HG02610 (cell line): ENCODE measurements around the gene PAPPA.

Source experiments
- ATAC-seq: cut with Tn5 transposase; IDR thresholded peaks from one replicate; pipeline ENCODE4 v1.9.1; 2021; ENCODE audit warnings: mild to moderate bottlenecking, moderate library complexity; ENCODE audit not compliant: unreplicated experiment

Gene PAPPA

DNA sequence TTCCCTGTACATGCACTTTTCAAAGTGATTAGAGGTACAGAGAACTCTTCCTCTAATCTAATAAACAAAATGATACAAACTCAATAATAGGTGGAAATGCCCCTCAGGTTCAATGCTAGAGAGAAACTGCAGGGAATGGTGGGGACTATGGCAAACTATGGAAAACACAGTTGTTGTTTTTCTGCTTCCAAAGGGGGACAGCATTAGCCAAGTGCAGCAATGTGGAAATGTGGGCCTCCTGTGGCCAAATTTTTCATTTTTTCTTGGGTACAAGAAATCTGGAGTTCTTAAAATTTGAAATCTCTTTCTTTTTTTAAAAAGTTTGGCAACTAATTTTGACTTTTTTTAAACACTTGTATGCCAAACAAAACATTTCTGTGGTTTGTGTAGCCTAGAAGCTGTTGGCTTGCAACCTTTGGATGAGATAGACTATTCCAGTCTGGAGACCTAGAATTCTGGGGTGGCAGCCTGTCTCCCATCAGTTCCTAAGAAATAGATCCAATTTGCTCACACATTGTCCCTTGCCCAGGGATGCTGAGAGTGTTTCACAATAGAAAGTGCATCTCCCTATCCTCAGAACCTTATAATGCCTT is 218.6 kb downstream of the PAPPA start:
- ATAC-seq: no peak

DNA sequence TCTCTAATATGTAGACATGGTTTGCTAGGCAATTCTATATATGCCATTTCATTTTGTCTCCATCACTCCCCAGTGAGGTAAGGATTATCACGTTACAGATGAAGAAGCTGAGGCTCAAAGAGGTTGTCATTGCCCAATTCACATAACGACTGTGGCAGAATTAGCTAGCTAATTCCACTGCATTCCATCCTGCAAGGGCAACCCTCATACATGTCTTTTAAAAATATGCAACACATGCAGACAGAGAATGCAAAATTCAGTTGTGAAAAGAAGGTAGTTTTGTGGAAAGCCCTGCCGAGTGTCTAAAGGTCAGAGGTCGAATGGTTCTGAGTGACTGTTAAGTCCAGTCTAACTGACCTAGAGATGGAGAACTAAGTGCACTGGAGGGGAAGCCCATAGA is 219.2 kb downstream of the PAPPA start:
- no peak for ATAC-seq

DNA sequence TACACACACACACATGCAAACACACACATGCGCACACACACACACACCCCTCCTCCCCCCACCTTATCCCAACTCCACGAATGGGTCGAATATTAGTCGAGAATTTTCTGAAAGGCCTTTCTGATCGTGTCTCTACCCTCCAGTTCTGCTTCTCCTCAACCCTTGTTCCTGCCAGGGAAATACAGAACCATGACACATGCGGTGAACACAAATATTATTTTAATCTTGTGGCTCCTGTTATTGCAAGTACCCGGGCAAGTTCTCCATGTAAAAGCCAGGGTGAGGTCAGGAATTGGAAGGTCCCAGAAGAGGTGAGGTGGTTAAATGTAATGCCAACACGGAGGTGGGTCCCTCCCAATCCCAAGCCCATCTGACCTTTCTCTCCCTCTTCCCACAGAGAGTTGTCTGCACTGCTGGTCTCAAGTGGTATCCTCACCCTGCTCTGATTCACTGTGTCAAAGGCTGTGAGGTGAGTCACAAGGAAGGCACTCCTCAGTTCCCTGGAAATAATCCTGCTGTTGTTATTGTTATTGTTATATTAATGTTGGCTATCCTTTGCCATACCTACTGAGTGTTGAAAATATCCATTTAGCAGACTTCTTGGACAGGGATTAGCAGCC is 223.7 kb downstream of the PAPPA start:
- ATAC-seq: no peak

DNA sequence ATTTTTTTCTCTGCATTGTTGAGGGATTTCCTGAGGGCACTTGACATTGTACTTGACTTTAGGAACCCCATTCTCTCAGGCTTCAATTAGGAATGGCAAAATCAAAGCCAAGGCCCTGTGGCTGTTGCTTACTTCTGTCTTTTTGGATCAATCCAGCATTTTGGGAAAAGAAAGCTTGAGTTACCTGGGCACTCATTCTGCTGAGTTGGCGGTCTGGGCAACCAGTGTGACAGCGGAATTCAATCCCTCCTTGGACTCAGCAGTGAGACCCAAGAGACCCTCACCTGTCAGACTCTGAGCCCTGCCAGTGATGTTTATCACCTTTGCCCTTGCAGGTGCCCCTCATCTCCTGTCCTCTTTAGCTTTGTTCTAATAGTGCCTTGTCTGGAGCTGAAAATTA is 225.3 kb downstream of the PAPPA start:
- no peak for ATAC-seq

DNA sequence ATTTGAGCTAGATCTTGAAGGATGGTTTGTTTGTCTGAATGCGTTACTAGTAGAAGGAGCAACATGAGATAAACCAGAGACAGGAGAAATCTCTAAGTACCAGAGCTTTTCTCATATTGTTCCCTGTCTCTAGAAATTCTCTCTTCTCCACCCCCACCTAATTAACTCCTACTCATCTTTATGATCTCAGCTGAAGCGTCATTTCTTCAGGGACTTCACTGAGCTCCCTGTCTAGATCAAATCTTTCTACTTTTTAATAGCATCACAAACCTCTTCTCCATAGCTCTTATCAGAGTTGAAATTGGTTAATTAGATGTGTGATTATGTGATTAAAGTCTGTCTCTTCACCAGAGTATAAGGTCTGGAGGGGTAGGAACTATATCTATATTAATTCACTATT is 226.2 kb downstream of the PAPPA start:
- no peak for ATAC-seq

DNA sequence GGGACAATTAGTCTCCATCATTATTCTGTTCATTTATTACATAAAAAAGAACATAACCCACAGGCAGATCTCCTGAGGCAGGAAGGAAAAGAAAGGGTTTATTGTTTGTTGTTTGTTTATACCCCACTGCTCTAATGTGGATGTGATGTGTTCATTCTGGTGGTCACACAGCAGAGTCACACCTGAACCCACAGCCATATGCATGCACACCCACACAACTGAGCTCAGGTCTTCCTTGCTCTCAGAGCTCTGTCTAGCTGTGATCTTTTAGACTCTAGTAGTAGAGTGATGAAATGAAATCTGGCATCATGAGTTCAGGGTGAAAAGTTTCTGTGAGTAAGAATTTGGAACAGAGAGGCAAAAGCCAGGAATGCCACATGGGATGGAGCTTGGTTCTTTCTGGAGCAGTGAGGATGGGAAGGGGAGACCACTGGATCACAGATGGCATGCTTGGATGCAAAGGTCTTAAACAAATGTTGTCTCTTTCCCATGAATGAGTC is 227.0 kb downstream of the PAPPA start:
- ATAC-seq: no peak

DNA sequence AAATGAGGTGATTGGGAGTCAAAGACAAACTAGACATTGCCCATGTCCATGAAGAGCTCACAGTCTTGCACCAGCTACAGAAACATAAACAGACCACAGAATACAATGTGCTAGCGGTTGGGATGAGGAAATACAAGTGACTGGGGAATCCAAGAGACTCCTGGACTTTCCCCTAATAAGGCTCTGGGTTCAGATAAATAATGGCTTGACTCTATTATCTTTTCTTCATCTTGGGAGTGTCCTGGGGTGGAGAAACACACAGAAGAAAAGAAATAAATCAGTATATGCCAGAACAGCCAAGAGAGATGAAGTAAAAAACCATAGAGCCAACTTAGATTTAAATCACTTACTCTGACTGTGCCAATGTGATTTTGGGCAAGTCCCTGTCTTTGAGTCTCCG is 227.8 kb downstream of the PAPPA start:
- no peak for ATAC-seq

DNA sequence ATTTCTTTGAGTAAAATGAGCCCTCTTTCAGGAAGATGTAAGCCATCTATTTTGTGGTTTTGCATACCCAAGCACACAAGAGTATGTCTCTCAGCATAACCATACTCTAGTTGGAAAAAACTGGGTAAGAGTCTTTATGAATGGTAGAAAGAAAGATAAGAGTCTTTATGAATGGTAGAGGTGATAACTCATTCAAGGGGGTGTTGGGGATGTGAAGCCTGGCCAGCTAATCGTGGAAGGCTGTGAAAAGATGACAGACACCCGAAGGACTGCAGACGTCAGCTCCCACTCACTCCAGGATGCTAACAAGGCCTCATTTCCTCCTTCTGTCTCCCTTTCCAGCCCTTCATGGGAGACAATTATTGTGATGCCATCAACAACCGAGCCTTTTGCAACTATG is 228.5 kb downstream of the PAPPA start:
- ATAC-seq: no peak

DNA sequence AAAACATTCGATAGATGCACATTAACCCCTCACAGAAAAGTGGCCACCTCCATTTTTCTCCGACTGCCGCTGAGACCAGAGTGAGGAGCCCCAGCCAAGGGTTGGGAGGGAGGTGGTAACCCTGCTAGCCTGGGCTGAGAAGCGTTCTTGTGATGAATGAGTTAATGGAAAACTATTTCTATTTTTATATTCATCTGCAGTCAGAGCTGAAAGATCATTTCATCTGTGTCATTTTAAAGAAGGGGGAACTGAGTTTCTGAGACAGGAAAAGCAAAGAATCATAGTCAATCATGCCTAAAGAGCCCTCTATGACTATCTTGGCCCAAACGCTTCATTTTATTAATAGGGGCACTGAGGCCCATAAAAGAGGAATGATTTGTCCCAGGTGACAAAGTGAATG is 229.5 kb downstream of the PAPPA start:
- ATAC-seq: no peak

DNA sequence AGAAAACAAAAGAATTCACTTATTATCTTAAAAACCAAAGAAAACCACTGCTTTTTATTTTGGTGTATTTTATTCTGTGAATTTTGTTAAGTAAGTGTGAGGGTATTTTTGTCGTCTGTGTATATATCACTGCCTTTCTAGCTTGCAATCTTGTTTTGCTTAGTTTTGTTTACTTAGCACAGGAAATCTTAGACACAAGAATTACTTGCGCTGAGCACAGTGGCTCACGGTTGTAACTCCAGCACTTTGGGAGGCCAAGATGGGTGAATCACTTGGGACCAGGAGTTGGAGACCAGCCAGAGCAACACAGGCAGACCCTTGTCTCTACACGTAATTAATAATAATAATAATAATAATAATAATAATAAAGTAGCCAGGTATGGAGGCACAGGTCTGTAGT is 230.3 kb downstream of the PAPPA start:
- ATAC-seq: no peak

DNA sequence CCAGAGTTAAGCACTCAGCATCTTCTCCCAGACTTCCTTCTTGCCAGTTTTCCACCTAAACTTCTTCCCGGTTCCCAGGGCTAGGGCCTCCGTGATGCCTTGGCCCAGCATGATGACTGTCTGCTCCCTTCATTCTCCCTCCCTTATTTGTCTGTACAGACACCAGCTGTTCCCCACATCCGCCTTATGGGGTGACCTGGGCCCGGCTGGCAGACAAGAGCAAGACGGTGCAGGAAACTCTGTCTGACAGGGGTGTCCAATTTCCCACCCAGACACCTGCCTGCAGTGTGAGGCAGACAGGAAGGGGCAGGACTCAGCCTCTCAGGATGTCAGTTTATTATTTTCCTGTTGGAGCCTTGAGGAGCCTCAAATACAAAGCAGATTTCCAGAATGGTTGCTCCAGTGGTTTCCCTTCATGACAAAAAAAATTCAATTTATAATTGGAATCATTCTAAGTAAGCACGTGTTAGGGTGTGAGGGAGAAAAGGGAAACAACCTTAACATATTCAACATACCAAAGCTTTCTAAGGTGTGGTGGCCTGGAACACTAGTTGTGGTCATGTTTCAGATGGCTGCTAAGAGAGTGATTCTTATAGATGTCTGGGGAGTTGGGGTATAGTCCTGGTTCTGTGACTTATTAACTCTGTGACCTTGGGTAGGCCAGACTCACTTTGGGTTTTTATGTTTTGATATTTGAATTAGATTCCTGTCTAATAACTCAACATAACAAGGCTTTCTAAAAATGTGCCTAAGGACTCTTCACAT is 234.5 kb downstream of the PAPPA start:
- ATAC-seq: no peak

DNA sequence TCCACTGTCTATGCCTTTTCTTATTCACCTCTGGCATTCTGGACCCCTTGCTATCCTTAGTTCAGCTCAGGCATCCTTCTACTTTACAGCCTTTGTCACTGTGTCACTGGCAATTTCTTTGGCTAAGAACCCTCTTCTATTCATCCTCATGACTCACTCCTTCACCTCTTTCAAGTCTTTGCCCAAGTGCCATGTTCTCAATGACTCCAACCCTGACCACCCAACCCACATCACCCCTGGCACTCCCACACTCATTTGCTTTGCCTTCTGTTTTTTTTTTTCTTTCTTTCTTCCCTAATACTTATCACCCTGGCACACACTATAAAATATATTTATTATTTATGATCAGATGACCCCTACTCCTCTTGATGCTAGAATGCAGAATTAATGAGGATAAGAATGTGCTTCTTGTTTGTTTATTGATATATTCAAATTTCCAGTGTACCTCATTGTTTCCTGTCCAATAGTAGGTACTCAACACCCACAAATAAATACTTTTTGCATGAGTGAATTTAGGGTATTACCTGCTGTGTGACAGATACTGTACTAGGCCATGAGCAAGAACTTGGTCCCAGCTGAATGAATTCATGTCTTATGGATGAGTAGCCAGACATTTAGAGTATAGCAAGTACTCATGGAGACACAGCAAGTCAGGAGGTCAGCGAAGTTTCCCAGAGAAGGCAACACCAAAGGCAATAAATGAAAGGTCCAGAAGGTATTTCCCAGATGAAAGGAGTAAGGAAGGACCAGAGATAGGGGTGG is 236.1 kb downstream of the PAPPA start:
- no peak for ATAC-seq

DNA sequence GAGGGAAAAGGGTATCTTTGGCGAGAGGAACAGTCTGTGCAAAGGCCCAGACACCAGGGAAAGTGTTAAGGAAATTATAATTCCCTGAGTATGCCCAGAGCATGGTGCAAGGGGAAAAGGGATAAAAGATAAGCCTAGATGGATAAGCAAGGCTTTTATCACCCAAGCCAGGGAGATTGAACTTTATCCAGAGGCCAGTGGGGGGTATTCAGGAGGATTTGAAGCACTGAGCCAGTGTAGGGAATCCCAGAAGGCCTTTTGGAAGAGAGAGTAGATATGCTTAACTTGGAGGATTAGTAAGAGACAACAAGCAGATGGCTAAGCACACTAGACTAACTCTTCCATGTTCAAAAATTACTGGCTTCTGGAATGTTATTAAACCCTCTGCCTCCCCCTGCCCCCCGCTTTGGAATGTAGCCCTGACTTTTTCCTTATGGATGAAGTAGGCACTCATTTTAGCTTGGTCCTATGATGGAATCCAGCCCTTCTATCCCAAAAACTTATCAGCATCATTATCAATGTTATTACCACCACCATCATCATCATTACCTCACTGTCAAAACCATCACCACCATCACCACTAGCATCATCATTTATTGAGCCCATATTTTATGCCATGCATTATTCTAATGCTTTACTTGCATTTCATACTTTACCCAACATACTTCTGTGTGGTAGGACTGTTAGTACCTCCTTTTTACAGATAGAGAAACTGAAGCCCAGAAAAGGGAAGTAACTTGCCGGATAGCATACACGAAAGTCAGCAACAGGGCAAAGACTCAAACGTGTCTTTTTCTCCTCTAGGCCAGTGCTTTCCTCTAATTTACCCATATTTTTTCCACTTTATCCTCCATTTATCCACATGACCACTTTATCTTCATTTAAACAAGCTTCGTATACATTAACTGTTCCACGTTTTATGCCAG is 237.0 kb downstream of the PAPPA start:
- ATAC-seq: no peak

DNA sequence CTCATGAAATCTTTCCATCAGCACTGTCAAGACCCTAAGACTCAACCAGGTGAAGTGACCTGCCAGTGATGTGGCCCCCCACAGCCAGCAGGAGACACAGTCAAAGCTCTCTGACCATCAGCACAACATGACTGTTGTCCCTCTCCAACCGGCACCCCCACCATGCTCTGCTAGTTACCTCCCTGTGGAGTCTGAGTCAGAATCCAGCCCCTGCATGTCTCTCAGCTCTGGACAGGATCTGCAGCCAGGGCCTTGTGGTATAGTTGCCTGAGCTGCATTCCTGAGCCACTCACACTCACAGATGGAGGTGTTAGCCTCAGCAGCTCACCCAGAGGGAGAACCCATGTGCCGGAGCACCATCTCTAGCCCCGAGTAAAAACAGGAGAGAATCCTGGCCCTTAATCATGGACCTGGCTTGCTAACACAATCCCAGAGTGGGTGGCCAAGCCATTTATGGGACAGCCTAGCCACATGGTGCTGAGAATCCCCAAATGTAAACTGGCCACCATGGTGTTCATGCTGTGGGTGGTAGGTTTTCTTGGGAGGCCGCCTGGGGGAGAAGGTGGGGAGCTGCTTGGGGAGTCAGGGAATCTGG is 237.8 kb downstream of the PAPPA start:
- ATAC-seq: no peak

DNA sequence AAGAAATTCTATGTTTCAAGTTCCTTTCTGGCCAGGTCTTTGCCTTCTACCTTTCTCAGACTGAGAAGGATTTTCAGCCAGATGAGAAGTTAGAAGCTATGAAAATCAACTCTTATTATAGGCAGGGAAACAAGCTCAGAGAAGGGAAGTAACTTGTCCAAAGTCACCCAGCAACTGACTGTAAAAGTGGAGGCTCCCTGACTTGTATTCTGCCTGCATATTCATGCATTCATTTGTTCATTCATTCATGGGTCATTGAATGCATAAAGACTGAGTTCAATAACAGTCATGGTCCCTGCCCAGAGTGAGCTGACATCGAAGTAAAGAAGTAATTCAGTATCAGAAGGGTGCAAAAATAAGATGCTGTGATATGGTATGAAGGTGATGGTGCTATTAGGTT is 239.6 kb downstream of the PAPPA start:
- no peak for ATAC-seq

DNA sequence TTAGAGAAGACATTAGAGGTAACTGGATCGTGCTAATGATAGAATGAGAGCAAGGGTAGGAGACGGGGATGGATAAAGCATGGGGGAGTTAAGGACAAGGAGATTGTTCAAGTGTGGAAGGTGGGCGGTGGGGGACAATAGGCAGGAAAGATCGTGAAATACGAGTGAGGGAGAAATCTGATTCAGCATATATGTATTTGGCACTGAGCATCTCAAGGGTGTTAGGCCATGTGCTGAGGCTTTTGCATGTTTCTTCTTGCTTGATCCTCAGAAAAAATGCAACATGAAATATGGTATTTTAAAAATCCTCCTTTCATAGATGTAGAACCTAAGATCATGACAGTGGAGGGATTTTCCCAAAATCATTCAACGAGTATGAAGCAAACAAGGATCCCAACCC is 240.5 kb downstream of the PAPPA start:
- no peak for ATAC-seq

DNA sequence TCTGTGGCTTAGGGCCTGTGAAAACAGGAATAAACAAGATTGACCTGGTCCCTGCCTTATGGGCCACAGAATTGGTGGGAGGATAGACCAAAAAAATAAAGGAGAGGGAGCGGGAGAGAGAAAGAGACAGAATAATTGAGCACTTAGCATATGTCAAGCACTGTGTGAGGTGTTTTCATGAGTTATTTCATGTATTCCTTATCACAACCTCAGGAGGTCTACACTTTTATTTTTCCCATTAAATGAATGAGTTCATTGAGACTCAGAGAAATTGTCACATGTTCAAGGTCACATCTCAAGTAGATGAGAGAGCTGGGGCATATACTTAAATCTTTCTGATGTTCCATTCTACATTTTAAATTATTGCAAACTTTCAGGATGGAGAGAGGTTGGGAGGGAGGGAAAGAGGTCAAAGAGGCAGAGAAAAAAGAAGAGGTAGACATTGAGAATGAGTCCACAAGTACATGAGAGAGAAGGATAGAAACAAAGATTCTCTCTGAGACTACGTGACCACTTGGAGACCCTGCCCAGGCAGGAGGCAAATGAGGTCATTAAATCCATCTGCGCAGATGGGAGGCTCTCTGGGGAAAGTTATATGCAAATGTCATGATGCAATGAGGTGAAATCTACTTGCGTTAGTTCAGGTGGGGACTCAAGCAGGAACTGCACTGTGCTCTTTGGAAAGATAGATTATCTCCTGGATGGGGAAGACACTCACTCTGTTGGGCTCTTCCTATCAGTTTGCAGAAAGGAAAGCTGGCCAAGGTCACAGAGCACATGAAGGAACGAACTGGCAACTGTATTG is 241.5 kb downstream of the PAPPA start:
- no peak for ATAC-seq

DNA sequence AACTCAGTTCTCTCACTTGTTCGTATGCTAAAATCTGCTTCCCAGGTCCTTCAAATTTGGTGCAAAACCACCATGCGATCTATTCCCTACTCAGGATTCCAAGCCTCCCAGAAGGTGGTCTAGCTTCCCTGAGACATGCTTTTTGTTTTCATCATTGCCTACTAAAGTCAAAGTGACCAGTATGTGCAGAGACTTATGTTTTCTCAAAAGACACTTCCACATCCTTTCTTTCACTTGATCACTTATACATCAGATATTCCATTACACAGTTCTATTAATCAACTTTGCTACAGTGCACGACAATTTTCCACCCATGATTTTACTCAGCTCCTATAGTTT is 242.1 kb downstream of the PAPPA start:
- ATAC-seq: no peak

DNA sequence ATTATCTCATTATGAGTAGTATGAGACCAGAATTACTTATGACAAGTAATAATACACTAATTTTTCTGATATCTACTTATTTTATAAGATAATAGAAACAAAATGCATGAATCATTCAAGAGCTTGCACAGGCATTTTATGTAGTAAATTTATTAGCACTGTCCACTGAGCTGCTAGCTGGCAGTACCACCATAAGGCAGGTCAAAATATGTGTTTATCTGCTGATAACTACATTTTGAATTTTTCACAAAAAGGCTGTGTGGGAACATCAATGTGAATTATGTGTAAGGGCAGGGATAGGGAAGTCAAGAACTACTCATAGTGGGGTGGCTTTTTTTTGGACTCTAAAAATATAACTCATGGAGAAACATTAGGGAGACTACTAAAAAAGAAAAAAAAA is 249.6 kb downstream of the PAPPA start:
- no peak for ATAC-seq
